HG03175 (cell line): ENCODE measurements around the gene SH3GLB1.
"Not testable (repeated sequence)": the region's sequence is repeated elsewhere in the genome, so short reads cannot be mapped to it uniquely, and the experiment has no call there.

Experiments
- ATAC-seq: cut with Tn5 transposase; IDR thresholded peaks from one replicate; pipeline ENCODE4 v1.9.1; 2021; ENCODE audit warnings: mild to moderate bottlenecking, moderate library complexity; ENCODE audit not compliant: unreplicated experiment

The SH3GLB1 gene

DNA sequence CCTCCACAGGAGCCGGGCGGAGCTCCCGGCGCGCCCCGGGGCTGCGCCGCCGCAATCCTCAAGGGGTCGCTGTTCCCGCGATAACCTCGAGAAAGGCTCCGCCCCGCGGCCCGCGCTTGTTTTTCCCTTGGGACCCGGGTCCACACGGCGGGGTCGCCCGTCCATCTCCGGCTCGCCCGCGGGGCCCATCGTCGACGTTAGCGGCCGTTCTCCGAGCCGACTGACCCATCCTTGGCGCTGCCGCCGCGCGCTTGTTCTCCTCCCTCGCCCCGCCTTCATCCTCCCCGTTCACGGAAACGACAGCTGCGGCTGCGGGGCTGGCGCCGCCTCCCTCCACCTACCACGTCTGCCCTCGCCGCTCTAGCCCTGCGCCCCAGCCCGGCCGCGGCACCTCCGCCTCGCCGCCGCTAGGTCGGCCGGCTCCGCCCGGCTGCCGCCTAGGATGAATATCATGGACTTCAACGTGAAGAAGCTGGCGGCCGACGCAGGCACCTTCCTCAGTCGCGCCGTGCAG, at the start of gene SH3GLB1:
SH3GLB1 (plus strand) TSS at position 119 of the 514 bp plus-strand sequence; CDS start at position 443, 324 bp downstream.
- ATAC-seq, result peak; percentile 91

- ATAC-seq, result not testable (repeated sequence)
Measured at GRCh38 chr1:86658381-86658780, 46.0 kb upstream of the SH3GLB1 start.

DNA sequence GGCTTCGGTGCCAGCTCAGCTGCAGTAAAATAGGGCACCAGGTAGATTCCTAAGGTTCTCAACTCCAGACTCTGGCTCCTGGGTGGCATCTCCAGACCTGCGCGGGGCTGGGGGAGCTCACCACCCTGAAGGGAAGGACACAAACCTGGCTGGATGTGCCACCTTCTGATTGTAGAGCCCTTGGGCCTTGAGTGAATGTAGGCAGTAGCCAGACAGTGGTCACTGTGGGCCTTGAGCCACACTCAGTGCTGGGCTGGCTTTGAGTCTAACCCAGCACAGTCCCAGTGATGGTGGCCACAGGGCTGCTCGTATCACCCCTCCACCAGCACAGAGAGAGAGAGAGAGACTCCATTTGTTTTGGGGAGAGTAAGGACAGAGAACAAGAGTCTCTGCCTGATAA, 38.0 kb upstream of the SH3GLB1 start:
- ATAC-seq, result no peak

DNA sequence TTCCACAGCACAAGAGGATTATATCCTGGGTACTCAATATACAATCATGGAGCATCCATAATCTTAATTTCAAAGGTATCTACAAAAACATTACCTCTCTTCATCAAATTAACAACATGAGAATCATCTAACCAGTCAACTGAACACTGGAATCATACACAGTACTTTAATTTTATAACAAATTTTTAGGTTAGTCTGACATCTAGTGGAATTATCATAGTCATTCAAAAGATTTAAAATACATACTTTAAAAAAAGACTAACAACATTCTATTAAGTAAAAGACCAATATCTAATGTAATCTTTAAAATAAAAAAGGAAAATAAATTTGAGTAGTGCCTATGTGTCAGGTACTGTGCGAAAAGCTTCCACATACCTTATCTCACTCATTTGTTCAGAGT, 16.8 kb upstream of the SH3GLB1 start:
- no peak for ATAC-seq

DNA sequence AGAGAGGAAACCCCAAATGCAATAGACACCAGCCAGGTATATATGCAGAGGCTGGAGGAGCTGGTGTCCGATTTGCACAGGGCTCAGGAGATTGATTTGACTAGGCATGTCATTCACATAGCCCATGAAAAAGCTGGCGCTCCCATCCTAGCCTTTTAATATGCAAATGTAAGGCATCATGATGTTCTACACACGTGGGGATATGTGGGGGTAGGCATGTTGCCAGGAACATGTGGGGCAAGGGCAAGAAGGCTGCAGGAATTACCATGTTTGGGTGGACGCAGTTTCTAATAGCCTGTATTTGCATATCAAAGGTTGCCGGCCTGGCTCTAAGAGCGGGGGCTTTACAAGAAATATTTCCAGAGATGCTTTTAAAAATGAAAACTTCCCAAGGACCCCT, 11.7 kb upstream of the SH3GLB1 start:
- no peak for ATAC-seq

GRCh38 chr1:86695400-86695799, 9.0 kb upstream of the SH3GLB1 start:
- ATAC-seq, result no peak

DNA sequence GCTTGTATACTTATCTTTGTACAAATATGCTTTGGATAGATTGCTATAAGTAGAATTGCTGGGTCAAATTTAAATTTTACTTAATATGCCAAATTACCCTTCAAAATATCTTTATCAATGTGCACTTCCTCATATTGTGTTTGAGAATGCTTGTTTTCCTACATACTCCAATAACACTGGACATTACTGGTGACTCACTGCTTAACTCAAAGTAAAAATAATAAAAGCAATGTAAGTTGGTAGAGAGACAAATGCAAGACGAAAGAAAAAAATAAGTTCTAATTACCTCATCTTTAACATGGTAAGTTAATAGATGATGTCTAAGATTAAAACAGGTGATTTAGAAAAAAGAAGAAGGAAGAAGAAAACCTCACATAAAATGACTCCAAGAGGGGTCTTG, 7.9 kb upstream of the SH3GLB1 start:
- ATAC-seq, result no peak

DNA sequence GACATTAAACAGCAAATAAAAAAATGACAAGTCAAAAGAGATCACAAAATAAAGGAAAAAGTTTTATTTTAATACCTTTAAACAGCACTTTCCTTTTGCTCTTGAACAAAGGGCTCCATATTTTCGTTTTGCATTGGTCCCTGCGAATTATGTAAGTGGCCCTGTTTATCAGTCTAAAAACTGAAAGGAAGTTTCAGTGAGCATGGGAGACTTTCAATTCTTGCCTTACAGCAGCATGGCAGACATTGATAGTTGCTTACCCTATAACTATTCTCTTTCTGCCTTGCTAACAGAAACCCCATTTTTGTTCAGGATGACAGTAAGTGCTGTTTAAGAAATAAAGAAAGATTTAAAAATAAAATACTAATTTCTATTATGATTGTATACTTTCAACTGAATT, 5.2 kb upstream of the SH3GLB1 start:
- no peak for ATAC-seq

DNA sequence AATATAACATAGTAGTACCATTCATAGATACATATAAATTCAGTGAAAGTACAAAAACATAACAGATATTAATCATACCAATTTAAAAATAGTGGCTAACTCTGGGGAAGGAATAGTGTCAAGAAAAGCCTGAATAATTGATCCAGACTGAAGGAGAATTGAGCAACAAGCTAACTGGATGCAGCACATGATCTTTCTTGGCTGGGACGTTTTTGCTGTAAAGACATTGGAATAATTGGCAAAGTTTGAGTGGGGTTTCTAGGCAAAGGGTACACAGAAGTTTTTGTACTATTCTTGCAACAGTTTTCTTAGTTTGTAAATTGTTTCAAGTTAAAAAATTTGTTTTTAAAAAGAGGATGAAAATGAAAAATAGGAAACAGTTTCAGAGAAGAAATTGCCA, 2.6 kb upstream of the SH3GLB1 start:
- no peak for ATAC-seq

GRCh38 chr1:86702954-86703494, 1.4 kb upstream of the SH3GLB1 start:
- ATAC-seq, result not testable (repeated sequence)

GRCh38 chr1:86703696-86704457, 499 bp upstream of the SH3GLB1 start:
- peak; percentile 36 for ATAC-seq

DNA sequence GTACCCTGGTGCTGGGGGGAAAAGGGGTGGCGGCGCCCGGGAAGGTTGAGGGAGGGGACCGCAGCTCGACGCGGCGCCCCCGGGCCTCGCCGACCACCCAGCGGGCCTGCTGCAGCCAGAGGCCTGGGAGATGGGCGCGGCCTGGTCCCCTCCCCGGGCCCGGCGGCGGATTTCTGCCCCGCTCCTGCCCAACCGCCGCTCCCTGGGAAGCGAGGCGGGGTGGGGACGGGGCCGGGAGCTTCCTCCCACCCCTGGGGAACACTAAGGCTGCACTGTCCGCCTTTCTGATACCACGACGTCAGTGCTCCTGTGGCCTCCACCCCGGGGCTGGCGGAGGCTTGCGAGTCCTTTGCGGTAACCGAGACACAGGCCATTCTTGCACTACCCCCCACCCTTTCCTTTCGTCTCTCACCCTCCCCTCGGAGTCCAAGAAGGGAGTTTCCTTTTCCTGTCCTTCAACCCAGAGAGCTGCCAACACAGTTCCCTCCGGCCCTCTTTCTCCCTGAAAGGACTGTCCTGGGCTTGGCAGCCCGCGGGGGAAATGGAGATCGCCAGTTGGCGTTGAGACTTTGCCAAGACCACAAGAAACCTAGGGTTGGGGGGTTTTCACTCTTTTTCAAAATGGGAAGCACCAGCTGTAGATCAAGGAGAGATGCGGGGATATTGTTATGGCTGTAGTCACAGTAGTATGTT, 742 bp downstream of the SH3GLB1 start:
- ATAC-seq, result peak; percentile 25

DNA sequence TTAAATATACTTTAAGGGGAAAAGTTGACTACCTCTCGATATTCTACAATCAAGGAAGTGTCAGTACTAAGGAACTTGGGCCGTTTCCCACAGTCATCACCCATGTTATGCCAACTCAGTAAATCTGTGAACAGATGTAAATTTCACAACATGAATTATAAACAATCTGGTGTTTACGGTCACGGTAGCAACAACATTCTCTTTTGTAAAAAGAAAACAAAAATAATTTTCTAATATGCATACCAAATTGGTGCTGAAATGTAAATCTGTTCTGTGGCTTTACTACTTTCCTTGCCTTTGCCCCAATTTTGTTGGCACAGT, 1.2 kb downstream of the SH3GLB1 start:
- ATAC-seq, result no peak

DNA sequence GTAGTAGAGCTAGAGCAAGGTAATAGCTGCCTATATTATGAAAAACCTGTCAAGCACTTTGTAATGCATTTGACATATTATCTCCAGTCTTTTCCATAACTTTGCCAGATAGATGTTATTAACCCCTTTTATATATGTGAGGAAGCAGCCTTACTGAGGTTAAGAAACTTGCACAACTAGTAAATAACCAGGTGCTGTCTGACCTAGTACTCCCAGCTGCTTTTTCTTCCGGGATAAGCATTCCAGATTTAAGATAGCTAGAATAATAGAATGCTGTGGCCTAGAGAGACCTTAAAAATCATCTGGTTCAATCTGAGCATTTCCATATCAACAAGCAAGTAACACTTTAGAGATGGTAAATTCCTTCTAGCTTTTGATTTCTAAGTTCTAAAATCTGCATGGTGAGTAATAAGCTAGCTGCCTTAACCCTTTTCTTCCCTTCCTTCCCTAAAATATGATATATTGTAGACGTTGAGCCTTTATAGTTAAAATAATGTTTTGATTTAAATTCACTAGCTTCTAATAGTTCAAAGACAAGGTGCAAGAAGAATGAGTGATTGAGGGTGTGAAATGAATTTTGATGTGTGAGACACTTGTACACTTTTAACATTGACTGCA, 1.8 kb downstream of the SH3GLB1 start:
- no peak for ATAC-seq

- ATAC-seq, result no peak
Measured at GRCh38 chr1:86708920-86709319, 4.5 kb downstream of the SH3GLB1 start.

DNA sequence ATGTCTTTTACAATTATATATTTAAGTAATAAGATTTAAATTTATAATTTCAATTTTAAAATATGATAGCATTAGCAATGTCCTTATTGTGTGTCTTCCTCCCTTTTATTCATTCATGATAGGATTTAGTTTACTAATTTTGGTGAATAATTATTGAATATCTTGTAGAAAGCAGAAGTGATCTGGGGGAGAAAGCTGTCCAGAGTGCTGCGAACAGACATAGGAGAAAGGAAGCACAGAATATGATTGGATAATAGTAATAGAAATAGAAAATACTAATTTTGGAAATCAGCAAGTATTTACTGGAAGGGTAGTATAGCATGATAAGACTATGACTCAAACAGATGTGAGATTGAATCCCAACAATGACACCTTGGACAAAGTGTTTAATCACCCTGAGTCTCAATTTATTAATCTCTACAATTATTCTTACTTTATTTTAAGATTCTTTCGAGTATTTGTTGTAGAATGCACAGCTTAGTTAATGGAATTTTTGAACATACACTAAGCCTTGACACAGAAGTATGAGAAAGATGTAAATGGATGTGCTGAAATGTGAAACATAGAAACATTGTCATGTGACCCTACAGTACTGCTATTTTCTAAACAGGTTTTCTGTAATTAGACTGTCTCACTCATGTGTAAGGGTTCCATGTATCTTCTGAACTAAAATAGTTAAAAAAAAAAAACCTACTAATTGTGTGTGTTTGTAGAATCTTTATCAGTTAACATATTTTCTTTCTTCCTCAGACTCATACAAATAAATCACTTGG, 7.9 kb downstream of the SH3GLB1 start:
- no peak for ATAC-seq

DNA sequence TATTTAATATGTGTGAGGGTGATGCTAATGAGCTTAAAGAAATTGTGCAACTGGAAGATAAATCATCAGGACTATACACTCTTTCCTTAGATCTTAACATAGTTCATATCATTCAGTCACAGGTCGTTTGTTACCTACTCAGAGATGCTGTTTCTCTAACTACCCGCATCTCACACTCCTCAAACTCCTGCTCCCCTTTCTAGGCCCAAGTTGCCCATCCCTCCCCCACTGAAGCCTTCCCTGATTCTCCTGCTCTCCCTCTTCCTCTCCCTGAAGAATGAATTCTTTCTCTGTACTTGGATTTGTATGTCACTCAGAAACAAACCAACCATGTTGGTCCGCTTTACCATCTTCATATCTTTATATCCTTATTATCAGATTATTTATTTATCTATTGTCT, 9.1 kb downstream of the SH3GLB1 start:
- no peak for ATAC-seq

GRCh38 chr1:86714159-86714558, 9.8 kb downstream of the SH3GLB1 start:
- no peak for ATAC-seq

DNA sequence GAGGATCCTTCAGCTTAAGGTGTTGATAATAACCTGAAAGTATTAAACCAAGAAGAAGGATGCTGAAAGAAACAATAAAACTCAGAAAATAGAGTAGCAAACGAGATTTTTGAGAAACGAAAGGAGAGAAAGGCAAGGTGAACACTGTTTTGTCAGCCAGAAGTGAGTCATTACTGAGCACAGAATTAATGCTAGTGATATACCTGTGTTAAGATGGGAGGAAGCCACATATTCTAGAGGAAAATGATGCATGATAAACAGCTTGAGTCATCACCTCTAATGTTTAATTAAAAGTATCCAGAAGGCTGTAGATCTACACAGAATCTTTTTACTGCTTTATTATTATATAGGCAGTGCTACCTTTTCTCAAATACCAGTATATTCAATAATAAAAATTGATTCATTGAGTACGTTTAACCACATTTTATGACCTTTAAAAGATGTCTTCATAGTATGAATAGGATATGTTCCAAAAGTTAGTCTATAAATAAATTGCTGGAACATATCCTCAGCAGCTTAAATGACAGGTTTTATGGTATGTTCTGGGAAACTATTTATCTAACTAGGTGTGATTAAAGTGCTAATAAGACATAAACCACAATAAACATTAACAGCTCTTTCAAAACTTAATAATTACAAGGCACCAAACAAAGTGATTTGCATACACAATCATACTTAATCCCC, 10.3 kb downstream of the SH3GLB1 start:
- no peak for ATAC-seq

GRCh38 chr1:86718786-86719185, 14.4 kb downstream of the SH3GLB1 start:
- no peak for ATAC-seq
